ENCODE results near the gene MPHOSPH10.
"Not testable (repeated sequence)": the region's sequence is repeated elsewhere in the genome, so short reads cannot be mapped to it uniquely, and the experiment has no call there.

MPHOSPH10 gene

GRCh38 chr2:71130152-71130904 is at the start of gene MPHOSPH10, which contains the start of gene MCEE:
Gene MPHOSPH10 (plus strand): TSS chr2:71130634. CDS start chr2:71130666, 32 bp downstream.
Gene MCEE (minus strand): TSS chr2:71130229. CDS start chr2:71130219, 10 bp downstream.
- peak; percentile 79 to 86 for DNase-seq

GRCh38 chr2:71082402-71083252 is 47.8 kb upstream of the MPHOSPH10 start:
- no peak for DNase-seq

GRCh38 chr2:71083297-71083696 is 47.1 kb upstream of the MPHOSPH10 start:
- not testable (repeated sequence) for DNase-seq

- not testable (repeated sequence) for DNase-seq
Measured at GRCh38 chr2:71083752-71084312, 46.6 kb upstream of the MPHOSPH10 start.

- peak in 1 of 2 experiments; percentile 21 for DNase-seq
Measured at GRCh38 chr2:71085325-71086003, 45.0 kb upstream of the MPHOSPH10 start.

GRCh38 chr2:71089475-71089874 is 41.0 kb upstream of the MPHOSPH10 start:
- DNase-seq, result not testable (repeated sequence)

- not testable (repeated sequence) for DNase-seq
Measured at GRCh38 chr2:71091808-71092207, 38.6 kb upstream of the MPHOSPH10 start.

- DNase-seq, result not testable (repeated sequence)
Measured at GRCh38 chr2:71092491-71093260, 37.8 kb upstream of the MPHOSPH10 start.

- peak; percentile 28 to 49 for DNase-seq
Measured at GRCh38 chr2:71100195-71100964, 30.1 kb upstream of the MPHOSPH10 start.

- no peak for DNase-seq
Measured at GRCh38 chr2:71101656-71102055, 28.8 kb upstream of the MPHOSPH10 start.

- DNase-seq, result no peak
Measured at GRCh38 chr2:71102981-71103681, 27.3 kb upstream of the MPHOSPH10 start.

- no peak for DNase-seq
Measured at GRCh38 chr2:71103809-71104208, 26.6 kb upstream of the MPHOSPH10 start.

GRCh38 chr2:71106463-71106862 is 24.0 kb upstream of the MPHOSPH10 start:
- DNase-seq, result not testable (repeated sequence)

- no peak for DNase-seq
Measured at GRCh38 chr2:71108091-71108490, 22.3 kb upstream of the MPHOSPH10 start.

GRCh38 chr2:71113843-71114242 is 16.6 kb upstream of the MPHOSPH10 start:
- DNase-seq, result no peak

GRCh38 chr2:71117063-71117462 is 13.4 kb upstream of the MPHOSPH10 start:
- DNase-seq, result no peak

- no peak for DNase-seq
Measured at GRCh38 chr2:71120195-71120594, 10.2 kb upstream of the MPHOSPH10 start.

- no peak for DNase-seq
Measured at GRCh38 chr2:71121479-71121878, 9.0 kb upstream of the MPHOSPH10 start.

- no peak for DNase-seq
Measured at GRCh38 chr2:71122387-71123298, 7.8 kb upstream of the MPHOSPH10 start.

Data from SHP77 (cell line).